ENCODE measurements around the gene SSTR5.

DNA sequence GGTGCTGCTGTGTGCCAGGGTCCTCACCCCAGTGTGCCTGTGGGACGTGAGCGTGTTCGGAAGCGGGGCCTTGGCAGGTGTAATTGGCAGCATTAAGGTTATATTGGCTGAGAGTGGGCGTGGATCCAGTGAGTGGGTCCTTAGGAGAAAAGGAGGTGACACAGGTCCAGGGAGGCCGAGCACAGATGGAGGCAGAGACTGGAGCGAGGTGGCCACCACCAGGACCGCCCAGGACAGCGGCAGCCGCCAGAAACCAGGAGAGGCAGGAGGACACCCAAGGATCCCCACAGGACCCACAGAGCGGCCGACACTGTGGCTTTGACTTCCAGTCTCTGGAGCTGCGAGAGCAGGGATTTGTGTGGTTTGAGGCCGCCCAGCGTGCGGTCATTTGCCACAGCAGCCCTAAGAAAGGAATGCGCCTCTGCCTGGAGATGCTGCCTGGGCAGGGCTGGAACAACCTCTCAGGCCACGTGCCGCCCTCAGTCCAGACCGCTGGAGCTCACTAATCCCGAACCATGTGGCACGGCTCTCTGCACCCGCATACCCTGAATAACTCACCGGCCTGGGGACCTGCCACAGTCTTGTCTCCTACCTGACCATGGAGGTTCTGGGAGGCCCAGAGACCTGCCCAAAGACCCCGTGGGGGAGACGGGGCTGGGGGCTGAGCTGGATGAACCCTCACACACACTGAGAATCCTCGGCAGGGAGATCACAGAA, 45.6 kb upstream of the SSTR5 start:
- TF ChIP-seq ZNF274 (IDR thresholded peaks at IDR 0.05; ENCODE audit: low read depth, low read length) (no peak), SUZ12 (IDR thresholded peaks at IDR 0.05; ENCODE audit: extremely low read depth, insufficient read depth, insufficient read length) (no peak)
